ENCODE measurements around the gene LRIT2. TPM values are rescaled to one million over a fixed set of nuclear protein-coding genes. Genes with fewer than 3 reads are reported as not detected.
"Not testable (repeated sequence)": the region's sequence is repeated elsewhere in the genome, so short reads cannot be mapped to it uniquely, and the experiment has no call there.

The LRIT2 gene
- total and polyA plus RNA-seq, 11 donors = not detected

- intact Hi-C loops (cut with DNase I) = no loop called here
- TF ChIP-seq, protein P1, sequence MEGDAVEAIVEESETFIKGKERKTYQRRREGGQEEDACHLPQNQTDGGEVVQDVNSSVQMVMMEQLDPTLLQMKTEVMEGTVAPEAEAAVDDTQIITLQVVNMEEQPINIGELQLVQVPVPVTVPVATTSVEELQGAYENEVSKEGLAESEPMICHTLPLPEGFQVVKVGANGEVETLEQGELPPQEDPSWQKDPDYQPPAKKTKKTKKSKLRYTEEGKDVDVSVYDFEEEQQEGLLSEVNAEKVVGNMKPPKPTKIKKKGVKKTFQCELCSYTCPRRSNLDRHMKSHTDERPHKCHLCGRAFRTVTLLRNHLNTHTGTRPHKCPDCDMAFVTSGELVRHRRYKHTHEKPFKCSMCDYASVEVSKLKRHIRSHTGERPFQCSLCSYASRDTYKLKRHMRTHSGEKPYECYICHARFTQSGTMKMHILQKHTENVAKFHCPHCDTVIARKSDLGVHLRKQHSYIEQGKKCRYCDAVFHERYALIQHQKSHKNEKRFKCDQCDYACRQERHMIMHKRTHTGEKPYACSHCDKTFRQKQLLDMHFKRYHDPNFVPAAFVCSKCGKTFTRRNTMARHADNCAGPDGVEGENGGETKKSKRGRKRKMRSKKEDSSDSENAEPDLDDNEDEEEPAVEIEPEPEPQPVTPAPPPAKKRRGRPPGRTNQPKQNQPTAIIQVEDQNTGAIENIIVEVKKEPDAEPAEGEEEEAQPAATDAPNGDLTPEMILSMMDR (IDR thresholded peaks at IDR 0.05) = no peak
- no peak for TF ChIP-seq POLR2A (IDR thresholded peaks at IDR 0.05)
- WGBS, 4 donors = 63 to 73% (median 68%) methylated on average over 3 of the region's 3 CpGs
- DNase-seq (no peak), ATAC-seq (no peak)
- H3K36me3 ChIP-seq = no peaks in the 10 kb centered on the region
- no peaks in the 10 kb centered on the region for H3K9me3 ChIP-seq
- H3K4me1 ChIP-seq = peaks cover 0 to under 1% (median 0%) of the 10 kb centered on the region in 12 donors
- H3K27me3 ChIP-seq = peaks cover 0 to 27% (median 7%) of the 10 kb centered on the region in 9 donors
- H3K4me3 ChIP-seq = no peak overlapping the region
- no peak overlapping the region for H3K27ac ChIP-seq
These were observed 36.5 kb downstream of the LRIT2 start for GRCh38 chr10:84188815-84189214.

DNA sequence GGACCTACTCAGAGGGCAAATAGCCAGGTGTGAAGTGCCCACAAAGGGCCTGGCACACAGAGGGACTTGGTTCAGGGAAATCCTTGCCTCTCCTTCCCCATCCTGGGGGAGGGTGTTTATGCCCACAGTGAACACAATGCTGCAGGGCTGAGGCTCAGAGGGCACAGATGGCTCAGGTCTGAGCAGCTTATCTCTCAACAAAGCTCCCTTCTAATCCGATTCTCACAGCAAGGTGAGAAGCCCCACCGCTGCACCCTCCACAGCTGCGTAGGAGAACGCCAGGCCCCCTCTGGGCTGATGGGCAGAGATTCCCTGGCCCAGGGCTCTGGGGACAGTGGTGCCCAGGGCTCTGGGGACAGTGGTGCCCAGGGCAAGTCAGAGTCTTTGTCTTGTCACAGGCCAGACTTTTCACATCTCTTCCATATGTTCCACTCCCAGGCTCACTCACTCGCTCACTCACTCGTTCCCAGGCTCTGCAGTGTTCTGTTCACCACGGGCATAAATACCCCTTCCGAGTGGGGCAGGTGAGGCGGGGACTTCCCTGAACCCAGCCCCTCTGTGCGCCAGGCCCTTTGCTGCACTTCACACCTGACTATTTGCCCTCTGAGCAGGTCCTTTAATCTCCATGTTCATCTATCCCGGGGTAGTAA is 39.7 kb downstream of the LRIT2 start:
- Histone ChIP-seq H3K4me3 (no peak overlapping the region), H3K27ac (no peak overlapping the region), H3K27me3 (peaks cover 0 to 6% (median 0%) of the 10 kb centered on the region in 9 donors), H3K4me1 (no peaks in the 10 kb centered on the region), H3K9me3 (no peaks in the 10 kb centered on the region), H3K36me3 (no peaks in the 10 kb centered on the region)
- DNase-seq = no peak
- intact Hi-C loops (cut with DNase I) = no loop called here
- no peak for TF ChIP-seq POLR2A (IDR thresholded peaks at IDR 0.05)
- TF ChIP-seq, protein P1 (IDR thresholded peaks at IDR 0.05) = no peak
- no peak for ATAC-seq
- WGBS, 4 donors = 56 to 80% (median 59%) methylated on average over 10 to 11 of the region's 11 CpGs

GRCh38 chr10:84184517-84184916 is 40.8 kb downstream of the LRIT2 start:
- H3K27me3 ChIP-seq = peaks cover 0 to 6% (median 0%) of the 10 kb centered on the region in 9 donors
- ATAC-seq (no peak), DNase-seq (no peak)
- 67 to 83% (median 77%) methylated on average over 4 of the region's 4 CpGs for WGBS, 4 donors
- H3K36me3 ChIP-seq = no peaks in the 10 kb centered on the region
- H3K9me3 ChIP-seq = no peaks in the 10 kb centered on the region
- no peak overlapping the region for H3K4me3 ChIP-seq
- H3K27ac ChIP-seq = no peak overlapping the region
- TF ChIP-seq POLR2A (IDR thresholded peaks at IDR 0.05) = no peak
- TF ChIP-seq, protein P1 (IDR thresholded peaks at IDR 0.05) = no peak
- intact Hi-C loops (cut with DNase I) = no loop called here
- no peaks in the 10 kb centered on the region for H3K4me1 ChIP-seq

DNA sequence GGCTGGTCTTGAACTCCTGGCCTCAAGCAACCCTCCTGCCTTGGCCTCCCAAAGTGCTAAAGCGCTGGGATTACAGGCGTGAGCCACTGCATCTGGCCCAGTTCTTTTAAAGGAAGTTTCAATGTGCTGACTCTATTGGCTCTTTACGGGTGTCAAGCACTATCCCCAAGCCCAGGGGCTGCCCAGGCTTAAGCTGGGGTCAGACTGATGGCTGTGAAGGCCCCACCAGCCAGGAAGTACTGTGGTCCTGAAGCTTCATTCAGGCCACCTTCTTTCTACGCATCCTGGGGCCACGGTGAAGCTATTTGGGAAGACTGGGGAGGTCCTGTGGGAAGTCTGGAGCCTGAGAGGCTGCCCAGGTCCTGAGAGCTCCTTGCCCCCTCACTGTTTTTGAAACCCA is 43.7 kb downstream of the LRIT2 start:
- no peak overlapping the region for H3K4me3 ChIP-seq
- H3K27me3 ChIP-seq = peaks cover 0 to 6% (median 0%) of the 10 kb centered on the region in 9 donors
- H3K9me3 ChIP-seq = no peaks in the 10 kb centered on the region
- TF ChIP-seq POLR2A (IDR thresholded peaks at IDR 0.05) = no peak
- TF ChIP-seq, protein P1 (IDR thresholded peaks at IDR 0.05) = no peak
- ATAC-seq (no peak), DNase-seq (no peak)
- peaks cover 0 to 12% (median 0%) of the 10 kb centered on the region in 12 donors for H3K4me1 ChIP-seq
- WGBS, 4 donors = 81 to 97% (median 87%) methylated on average over 5 of the region's 5 CpGs
- no peaks in the 10 kb centered on the region for H3K36me3 ChIP-seq
- intact Hi-C loops (cut with DNase I) = no loop called here
- H3K27ac ChIP-seq = no peak overlapping the region

DNA sequence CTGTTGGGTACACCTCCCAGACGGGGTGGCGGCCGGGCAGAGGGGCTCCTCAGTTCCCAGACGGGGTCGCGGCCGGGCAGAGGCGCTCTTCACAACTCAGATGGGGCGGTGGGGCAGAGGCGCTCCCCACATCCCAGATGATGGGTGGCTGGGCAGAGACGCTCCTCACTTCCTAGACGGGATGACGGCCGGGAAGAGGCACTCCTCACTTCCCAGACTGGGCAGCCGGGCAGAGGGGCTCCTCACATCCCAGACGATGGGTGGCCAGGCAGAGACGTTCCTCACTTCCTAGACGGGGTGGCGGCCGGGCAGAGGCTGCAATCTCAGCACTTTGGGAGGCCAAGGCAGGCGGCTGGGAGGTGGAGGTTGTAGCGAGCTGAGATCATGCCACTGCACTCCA is 45.0 kb downstream of the LRIT2 start:
- DNase-seq; H3K9me3 ChIP-seq; ATAC-seq; H3K36me3 ChIP-seq; H3K27ac ChIP-seq; H3K4me3 ChIP-seq; H3K27me3 ChIP-seq; intact Hi-C loops (cut with DNase I): not testable (repeated sequence)
- WGBS, 4 donors = 89 to 100% (median 89%) methylated on average over 7 to 20 of the region's 22 CpGs
- peaks cover 0 to 12% (median 0%) of the 10 kb centered on the region in 12 donors for H3K4me1 ChIP-seq

All from heart left ventricle (tissue), 16 donors.